Measurements from ENCODE around the gene PDGFA.

DNA sequence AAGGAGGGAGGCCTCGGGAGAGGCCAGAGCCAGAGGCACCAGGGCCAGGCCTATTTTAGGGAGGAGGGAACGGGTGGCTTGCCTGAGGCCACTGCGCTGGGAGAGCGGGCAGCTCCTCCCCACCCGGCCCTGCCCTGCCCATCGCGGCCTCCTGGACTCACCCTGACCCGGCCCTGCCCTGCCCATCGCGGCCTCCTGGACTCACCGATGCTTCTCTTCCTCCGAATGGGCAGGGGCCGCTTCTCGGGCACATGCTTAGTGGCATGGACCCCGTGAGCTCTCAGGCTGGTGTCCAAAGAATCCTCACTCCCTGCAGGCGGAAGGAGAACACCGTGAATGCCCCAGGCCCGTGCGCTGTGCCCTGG is 7.5 kb downstream of the PDGFA start:
- no peak for TF ChIP-seq POLR2A (IDR thresholded peaks at IDR 0.05)
- TF ChIP-seq CTCF (IDR thresholded peaks at IDR 0.05 in 4 of 5, conservative IDR thresholded peaks at IDR 0.05 in 1 of 5), result no peak
